OCI-LY7 (cell line): ENCODE measurements around the gene FOXP1.

Source experiments
- CTCF ChIP-seq: fragments of 200-600 bp; sonication (generic); conservative IDR thresholded peaks from 2 replicates; pipeline ENCODE4 v1.5.1; 2014; ENCODE audit warnings: mild to moderate bottlenecking, antibody characterized with exemption, low read length, moderate library complexity, mixed read lengths
- EZH2phosphoT487 ChIP-seq: fragments of 200-600 bp; sonication (generic); IDR thresholded peaks from 2 replicates; pipeline ENCODE4 v1.6.1; 2018; ENCODE audit warnings: low read depth, borderline replicate concordance, mild to moderate bottlenecking, mixed run types, antibody characterized with exemption, low read length, moderate library complexity, mixed read lengths

- TF ChIP-seq CTCF: no peak
- no peak for TF ChIP-seq EZH2phosphoT487
These were observed 530.0 kb downstream of the FOXP1 start for GRCh38 chr3:71053495-71053894.
